GM23338 (cell line): ENCODE measurements around the gene INPP4A. TPM values are rescaled to one million over a fixed set of nuclear protein-coding genes. Genes with fewer than 3 reads are reported as not detected.

Experiments used
- ATAC-seq: fragments of 200-7000 bp; cut with Tn5 transposase; 3 replicates; pipeline ENCODE4 v1.9.1; 2020
- DNase-seq: peaks from one replicate; pipeline ENCODE4 v3.0.0-alpha.2; 2015; ENCODE audit warnings: low spot score
- H2AFZ ChIP-seq: fragments of 200-600 bp; sonication (generic); 2 replicates; pipeline ENCODE4 v1.8.0; 2016; ENCODE audit warnings: antibody characterized with exemption, mild to moderate bottlenecking, moderate library complexity
- H3F3A ChIP-seq: fragments of 200-600 bp; sonication (generic); replicated peaks from 2 replicates; pipeline ENCODE4 v1.8.0; 2017; ENCODE audit warnings: antibody characterized with exemption, mixed run types, low read depth
- H3K27ac ChIP-seq: fragments of 200-600 bp; sonication (generic); 2 replicates; pipeline ENCODE4 v1.6.1; 2016; ENCODE audit warnings: low read depth
- H3K27me3 ChIP-seq: fragments of 200-600 bp; sonication (generic); 2 replicates; pipeline ENCODE4 v1.8.0; 2016; ENCODE audit warnings: mild to moderate bottlenecking, mixed run types, moderate library complexity; ENCODE audit not compliant: insufficient read depth
- H3K36me3 ChIP-seq: fragments of 200-600 bp; sonication (generic); 2 replicates; pipeline ENCODE4 v1.8.0; 2016; ENCODE audit warnings: mild to moderate bottlenecking; ENCODE audit not compliant: insufficient read depth
- H3K4me1 ChIP-seq: fragments of 200-600 bp; sonication (generic); 2 replicates; pipeline ENCODE4 v1.8.0; 2016; ENCODE audit warnings: mild to moderate bottlenecking, moderate library complexity; ENCODE audit not compliant: insufficient read depth
- H3K4me2 ChIP-seq: fragments of 200-600 bp; sonication (generic); 2 replicates; pipeline ENCODE4 v1.7.1; 2017; ENCODE audit warnings: mixed run types
- H3K4me3 ChIP-seq: fragments of 200-600 bp; sonication (generic); 2 replicates; pipeline ENCODE4 v1.6.1; 2016; ENCODE audit warnings: mixed run types
- H3K79me2 ChIP-seq: fragments of 200-600 bp; sonication (generic); replicated peaks from 2 replicates; pipeline ENCODE4 v1.8.0; 2017; ENCODE audit warnings: mild to moderate bottlenecking; ENCODE audit not compliant: insufficient read depth
- H3K9me2 ChIP-seq: fragments of 200-600 bp; sonication (generic); 2 replicates; pipeline ENCODE4 v1.8.0; 2017; ENCODE audit not compliant: insufficient read depth
- H4K20me1 ChIP-seq: fragments of 200-600 bp; sonication (generic); replicated peaks from 2 replicates; pipeline ENCODE4 v1.8.0; 2017; ENCODE audit warnings: mild to moderate bottlenecking; ENCODE audit not compliant: insufficient read depth
- H3K27ac Mint-ChIP-seq: 2 replicates; pipeline ENCODE4 v1.8.0; 2020; ENCODE audit warnings: inconsistent platforms, mild to moderate bottlenecking, moderate library complexity, mixed read lengths
- H3K27me3 Mint-ChIP-seq: 3 replicates; pipeline ENCODE4 v1.8.0; 2022; ENCODE audit warnings: low read depth, mild to moderate bottlenecking, moderate library complexity, mixed read lengths, inconsistent platforms; ENCODE audit not compliant: insufficient read depth, poor library complexity
- H3K36me3 Mint-ChIP-seq: 3 replicates; pipeline ENCODE4 v1.8.0; 2021; ENCODE audit warnings: low read depth, mild to moderate bottlenecking, inconsistent platforms, moderate library complexity, mixed read lengths
- H3K4me1 Mint-ChIP-seq: 3 replicates; pipeline ENCODE4 v1.8.0; 2020; ENCODE audit warnings: mild to moderate bottlenecking, inconsistent platforms, mixed read lengths
- H3K4me3 Mint-ChIP-seq: 3 replicates; pipeline ENCODE4 v1.8.0; 2021; ENCODE audit warnings: moderate library complexity, mild to moderate bottlenecking, inconsistent platforms, mixed read lengths
- H3K9me3 Mint-ChIP-seq: 3 replicates; pipeline ENCODE4 v1.8.0; 2020; ENCODE audit warnings: moderate library complexity, mild to moderate bottlenecking, inconsistent platforms, mixed read lengths
- CREB1 ChIP-seq: fragments of 250-450 bp; sonication (Bioruptor Pico); IDR thresholded peaks from 2 replicates; pipeline ENCODE4 v1.5.0; 2020; ENCODE audit warnings: low read depth, mild to moderate bottlenecking, moderate library complexity
- EZH2 ChIP-seq: fragments of 200-600 bp; sonication (generic); IDR thresholded peaks from one replicate; pipeline ENCODE4 v1.8.0; 2017; ENCODE audit warnings: antibody characterized with exemption, mild to moderate bottlenecking, low read depth; ENCODE audit not compliant: unreplicated experiment
- EZH2phosphoT487 ChIP-seq: fragments of 200-600 bp; sonication (generic); IDR thresholded peaks from one replicate; pipeline ENCODE4 v1.8.1; 2018; ENCODE audit warnings: antibody characterized with exemption; ENCODE audit not compliant: unreplicated experiment
- JUNB ChIP-seq: IDR thresholded peaks from one replicate; pipeline ENCODE4 v1.6.1; 2016; ENCODE audit warnings: antibody characterized with exemption; ENCODE audit not compliant: unreplicated experiment
- NANOG ChIP-seq: IDR thresholded peaks from 2 replicates; pipeline ENCODE4 v1.6.1; 2016; ENCODE audit warnings: antibody characterized with exemption, borderline replicate concordance
- POLR2AphosphoS5 ChIP-seq: IDR thresholded peaks from 2 replicates; pipeline ENCODE4 v1.6.1; 2016; ENCODE audit warnings: antibody characterized with exemption, low read depth
- STAT1 ChIP-seq: IDR thresholded peaks from one replicate; pipeline ENCODE4 v1.6.1; 2016; ENCODE audit warnings: antibody characterized with exemption; ENCODE audit not compliant: unreplicated experiment
- ZNF114 ChIP-seq: fragments of 250-450 bp; sonication (Bioruptor Pico); IDR thresholded peaks from 2 replicates; pipeline ENCODE4 v1.5.0; 2020; ENCODE audit warnings: mild to moderate bottlenecking, moderate library complexity
- ZNF331 ChIP-seq: fragments of 250-450 bp; sonication (Bioruptor Pico); IDR thresholded peaks from 2 replicates; pipeline ENCODE4 v1.5.0; 2020; ENCODE audit warnings: low read depth, mild to moderate bottlenecking, moderate library complexity
- polyA plus RNA-seq: library from polyadenylated mRNA; unstranded; fragments of >200 nt; fragmentation: Nextera tagmentation; extraction: Ambion mirVana; gene quantifications from 2 replicates; pipeline ENCODE4 v1.2.1, GENCODE V29; 2016
- total RNA-seq: library from RNA; depleted of rRNA; stranded (reverse); fragments of >200 nt; shearing (Covaris generic); gene quantifications from 2 replicates; pipeline ENCODE4 v1.2.3, GENCODE V29; 2014
- TF ChIP-seq, protein P1 (sequence below): IDR thresholded peaks from one replicate; pipeline ENCODE4 v1.6.1; 2018; ENCODE audit warnings: antibody characterized with exemption; ENCODE audit not compliant: unreplicated experiment
- TF ChIP-seq, protein P2 (sequence below), 2 experiments: fragments of 200-600 bp in 1 of 2; sonication (generic) in 1 of 2; conservative IDR thresholded peaks; 2 replicates each; pipeline versions ENCODE4 v1.5.1 to v1.6.1; 2016 to 2017; ENCODE audit warnings: antibody characterized with exemption in 2 of 2, low read depth in 2 of 2, mild to moderate bottlenecking in 2 of 2, moderate library complexity in 1 of 2
- TF ChIP-seq, protein P3 (sequence below): IDR thresholded peaks from 2 replicates; pipeline ENCODE4 v1.6.1; 2016; ENCODE audit warnings: antibody characterized with exemption

INPP4A gene
- total and polyA plus RNA-seq, 2 experiments from 2014 or later: 8.5 to 36.9 TPM

DNA sequence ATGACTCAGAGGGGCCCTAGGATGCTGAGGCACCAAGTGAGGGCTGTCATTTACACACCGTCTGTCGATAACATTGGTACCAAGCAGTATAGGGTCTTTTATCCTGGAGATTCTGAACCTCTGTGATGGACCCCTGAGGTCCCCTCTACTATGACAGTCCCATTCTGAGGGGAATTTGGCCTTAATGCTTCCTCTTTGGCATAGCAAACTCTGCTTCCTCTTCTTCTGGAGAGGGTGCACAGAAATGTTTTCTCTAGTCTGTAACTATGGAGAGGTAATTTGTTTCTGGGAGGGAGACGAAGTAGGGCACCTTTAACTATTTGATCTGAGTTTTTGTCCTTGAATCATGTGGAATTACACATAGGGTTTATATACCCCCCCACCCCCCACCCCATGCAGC, 44.8 kb downstream of the INPP4A start (continued):
- TF ChIP-seq, protein P1, sequence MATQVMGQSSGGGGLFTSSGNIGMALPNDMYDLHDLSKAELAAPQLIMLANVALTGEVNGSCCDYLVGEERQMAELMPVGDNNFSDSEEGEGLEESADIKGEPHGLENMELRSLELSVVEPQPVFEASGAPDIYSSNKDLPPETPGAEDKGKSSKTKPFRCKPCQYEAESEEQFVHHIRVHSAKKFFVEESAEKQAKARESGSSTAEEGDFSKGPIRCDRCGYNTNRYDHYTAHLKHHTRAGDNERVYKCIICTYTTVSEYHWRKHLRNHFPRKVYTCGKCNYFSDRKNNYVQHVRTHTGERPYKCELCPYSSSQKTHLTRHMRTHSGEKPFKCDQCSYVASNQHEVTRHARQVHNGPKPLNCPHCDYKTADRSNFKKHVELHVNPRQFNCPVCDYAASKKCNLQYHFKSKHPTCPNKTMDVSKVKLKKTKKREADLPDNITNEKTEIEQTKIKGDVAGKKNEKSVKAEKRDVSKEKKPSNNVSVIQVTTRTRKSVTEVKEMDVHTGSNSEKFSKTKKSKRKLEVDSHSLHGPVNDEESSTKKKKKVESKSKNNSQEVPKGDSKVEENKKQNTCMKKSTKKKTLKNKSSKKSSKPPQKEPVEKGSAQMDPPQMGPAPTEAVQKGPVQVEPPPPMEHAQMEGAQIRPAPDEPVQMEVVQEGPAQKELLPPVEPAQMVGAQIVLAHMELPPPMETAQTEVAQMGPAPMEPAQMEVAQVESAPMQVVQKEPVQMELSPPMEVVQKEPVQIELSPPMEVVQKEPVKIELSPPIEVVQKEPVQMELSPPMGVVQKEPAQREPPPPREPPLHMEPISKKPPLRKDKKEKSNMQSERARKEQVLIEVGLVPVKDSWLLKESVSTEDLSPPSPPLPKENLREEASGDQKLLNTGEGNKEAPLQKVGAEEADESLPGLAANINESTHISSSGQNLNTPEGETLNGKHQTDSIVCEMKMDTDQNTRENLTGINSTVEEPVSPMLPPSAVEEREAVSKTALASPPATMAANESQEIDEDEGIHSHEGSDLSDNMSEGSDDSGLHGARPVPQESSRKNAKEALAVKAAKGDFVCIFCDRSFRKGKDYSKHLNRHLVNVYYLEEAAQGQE: no peak
- TF ChIP-seq ZNF331 (CRISPR knock-in tag) (no peak), STAT1 (no peak), NANOG (no peak)
- TF ChIP-seq, protein P2, sequence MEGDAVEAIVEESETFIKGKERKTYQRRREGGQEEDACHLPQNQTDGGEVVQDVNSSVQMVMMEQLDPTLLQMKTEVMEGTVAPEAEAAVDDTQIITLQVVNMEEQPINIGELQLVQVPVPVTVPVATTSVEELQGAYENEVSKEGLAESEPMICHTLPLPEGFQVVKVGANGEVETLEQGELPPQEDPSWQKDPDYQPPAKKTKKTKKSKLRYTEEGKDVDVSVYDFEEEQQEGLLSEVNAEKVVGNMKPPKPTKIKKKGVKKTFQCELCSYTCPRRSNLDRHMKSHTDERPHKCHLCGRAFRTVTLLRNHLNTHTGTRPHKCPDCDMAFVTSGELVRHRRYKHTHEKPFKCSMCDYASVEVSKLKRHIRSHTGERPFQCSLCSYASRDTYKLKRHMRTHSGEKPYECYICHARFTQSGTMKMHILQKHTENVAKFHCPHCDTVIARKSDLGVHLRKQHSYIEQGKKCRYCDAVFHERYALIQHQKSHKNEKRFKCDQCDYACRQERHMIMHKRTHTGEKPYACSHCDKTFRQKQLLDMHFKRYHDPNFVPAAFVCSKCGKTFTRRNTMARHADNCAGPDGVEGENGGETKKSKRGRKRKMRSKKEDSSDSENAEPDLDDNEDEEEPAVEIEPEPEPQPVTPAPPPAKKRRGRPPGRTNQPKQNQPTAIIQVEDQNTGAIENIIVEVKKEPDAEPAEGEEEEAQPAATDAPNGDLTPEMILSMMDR (conservative IDR thresholded peaks at IDR 0.05; ENCODE audit: low read depth in 2 of 2): no peak

DNA sequence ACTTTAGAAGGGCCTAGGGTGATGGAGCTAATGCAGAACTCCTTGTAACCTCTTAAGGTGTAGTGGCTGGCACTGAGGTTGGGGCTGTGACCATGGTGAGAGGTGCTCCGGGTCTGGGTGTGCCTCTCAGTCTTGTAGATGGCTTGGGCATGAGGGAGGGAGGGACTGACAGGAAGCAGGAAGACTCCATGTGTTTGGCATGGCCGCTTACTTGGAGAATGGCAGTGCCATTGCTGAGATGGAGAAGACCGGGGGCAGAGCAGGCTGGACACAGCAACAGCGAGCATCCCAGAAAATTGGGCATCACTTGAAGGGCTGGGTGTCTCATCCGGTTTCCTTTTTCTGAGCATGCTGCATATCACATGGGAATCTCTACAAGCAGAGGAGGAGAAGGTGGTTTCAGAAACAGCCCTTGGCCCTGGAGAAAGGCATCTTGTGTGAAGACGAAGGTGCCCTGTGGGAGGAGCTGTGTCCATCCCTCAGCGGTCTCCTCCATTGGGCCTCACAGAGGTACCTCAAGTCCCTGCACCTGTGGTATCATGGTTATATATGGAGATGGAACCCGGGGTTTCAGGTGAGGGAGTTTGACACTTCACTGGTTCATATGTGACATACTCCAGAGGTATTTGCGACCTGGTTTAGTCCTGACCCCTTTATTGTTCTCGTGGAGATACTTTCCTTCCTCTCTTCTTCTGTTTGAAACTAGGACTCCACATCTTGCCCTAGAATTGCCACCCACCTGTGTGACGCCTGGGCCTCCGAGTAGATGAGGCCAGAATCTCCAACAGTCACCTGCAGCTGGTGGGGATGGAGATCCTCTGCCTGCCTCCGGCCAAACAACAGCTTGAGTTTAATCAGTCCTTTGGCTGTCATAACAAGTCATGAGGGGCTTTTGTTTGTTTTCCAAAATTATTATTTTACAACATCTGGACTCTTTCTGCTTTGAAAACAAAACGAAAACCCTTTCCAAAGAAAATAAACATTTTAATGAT, 45.6 kb downstream of the INPP4A start:
- Mint-ChIP-seq H3K27ac (no peak overlapping the region), H3K4me1 (peaks cover 43% of the 10 kb centered on the region), H3K4me3 (no peak overlapping the region), H3K9me3 (peaks cover 6% of the 10 kb centered on the region), H3K27me3 (peaks cover 2% of the 10 kb centered on the region), H3K36me3 (peaks cover 16% of the 10 kb centered on the region)
- ATAC-seq (no peak), DNase-seq (no peak)
- Histone ChIP-seq H3K4me3 (no peak overlapping the region), H3F3A (no peaks in the 10 kb centered on the region), H3K27ac (no peak overlapping the region), H3K4me1 (peaks cover 31% of the 10 kb centered on the region), H3K79me2 (peaks cover 86% of the 10 kb centered on the region), H3K9me2 (no peaks in the 10 kb centered on the region), H2AFZ (no peak overlapping the region), H4K20me1 (peaks cover 33% of the 10 kb centered on the region), H3K27me3 (no peaks in the 10 kb centered on the region), H3K4me2 (no peak overlapping the region), H3K36me3 (no peaks in the 10 kb centered on the region)
- TF ChIP-seq, protein P2 (conservative IDR thresholded peaks at IDR 0.05; ENCODE audit: low read depth in 2 of 2): no peak
- TF ChIP-seq ZNF114 (no peak), JUNB (no peak), EZH2 (no peak), EZH2phosphoT487 (no peak), ZNF331 (CRISPR knock-in tag) (no peak), NANOG (no peak), POLR2AphosphoS5 (no peak), CREB1 (CRISPR knock-in tag) (no peak)
- TF ChIP-seq, protein P3, sequence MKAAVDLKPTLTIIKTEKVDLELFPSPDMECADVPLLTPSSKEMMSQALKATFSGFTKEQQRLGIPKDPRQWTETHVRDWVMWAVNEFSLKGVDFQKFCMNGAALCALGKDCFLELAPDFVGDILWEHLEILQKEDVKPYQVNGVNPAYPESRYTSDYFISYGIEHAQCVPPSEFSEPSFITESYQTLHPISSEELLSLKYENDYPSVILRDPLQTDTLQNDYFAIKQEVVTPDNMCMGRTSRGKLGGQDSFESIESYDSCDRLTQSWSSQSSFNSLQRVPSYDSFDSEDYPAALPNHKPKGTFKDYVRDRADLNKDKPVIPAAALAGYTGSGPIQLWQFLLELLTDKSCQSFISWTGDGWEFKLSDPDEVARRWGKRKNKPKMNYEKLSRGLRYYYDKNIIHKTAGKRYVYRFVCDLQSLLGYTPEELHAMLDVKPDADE: no peak
- TF ChIP-seq, protein P1: no peak
